H1 (cell line): ENCODE measurements around the gene HADHA. TPM values are rescaled to one million over a fixed set of nuclear protein-coding genes. Genes with fewer than 3 reads are reported as not detected.

Experiments
- CEBPB ChIP-seq: IDR thresholded peaks from 2 replicates; pipeline ENCODE4 v1.6.1; 2012; ENCODE audit warnings: low read depth, low read length
- GABPA ChIP-seq: IDR thresholded peaks from 2 replicates; pipeline ENCODE4 v1.6.1; 2011; ENCODE audit warnings: mild to moderate bottlenecking, low read length, moderate library complexity, borderline replicate concordance; ENCODE audit not compliant: insufficient read depth
- JUN ChIP-seq: IDR thresholded peaks from 2 replicates; pipeline ENCODE4 v1.6.1; 2011; ENCODE audit warnings: low read depth, mild to moderate bottlenecking, improper control_type of control experiment, low read length
- MAFK ChIP-seq: IDR thresholded peaks from 2 replicates; pipeline ENCODE4 v1.6.1; 2012; ENCODE audit warnings: low read depth, mild to moderate bottlenecking, improper control_type of control experiment, low read length
- NANOG ChIP-seq: IDR thresholded peaks from 2 replicates; pipeline ENCODE4 v1.6.1; 2011; ENCODE audit warnings: low read length, low read depth, mild to moderate bottlenecking, inconsistent platforms; ENCODE audit not compliant: insufficient read depth, poor library complexity, severe bottlenecking
- NRF1 ChIP-seq: IDR thresholded peaks from 2 replicates; pipeline ENCODE4 v1.6.1; 2011; ENCODE audit warnings: mild to moderate bottlenecking, low read depth, low read length, improper control_type of control experiment
- RXRA ChIP-seq: IDR thresholded peaks from 2 replicates; pipeline ENCODE4 v1.6.1; 2011; ENCODE audit warnings: low read depth, mild to moderate bottlenecking, low read length, moderate library complexity; ENCODE audit not compliant: insufficient read depth
- SP1 ChIP-seq: IDR thresholded peaks from 2 replicates; pipeline ENCODE4 v1.6.1; 2011; ENCODE audit warnings: low read depth, low read length
- SUZ12 ChIP-seq: fragments of 200-600 bp; sonication (generic); IDR thresholded peaks from 2 replicates; pipeline ENCODE4 v1.6.1; 2012; ENCODE audit warnings: mild to moderate bottlenecking, inconsistent platforms, low read length, moderate library complexity, mixed read lengths
- TBP ChIP-seq: IDR thresholded peaks from 2 replicates; pipeline ENCODE4 v1.6.1; 2011; ENCODE audit warnings: low read depth, low read length, improper control_type of control experiment
- polyA plus RNA-seq, 7 experiments: library from polyadenylated mRNA; depleted of rRNA in 3 of 7; stranded (reverse) in 5 of 7; unstranded in 2 of 7; fragments of >200 nt in 5 of 7; fragments of 200-250 nt in 2 of 7; gene quantifications; 1 replicate in 5 of 7; 2 replicates in 1 of 7; 4 replicates in 1 of 7; pipeline versions ENCODE4 v1.2.1 to v1.2.3, GENCODE V29; 2011 to 2013; ENCODE audit warnings: missing spikeins in 2 of 7, mixed read lengths in 2 of 7
- total RNA-seq: library from RNA; stranded (reverse); fragmentation: NEBNext Ultra II Directional; extraction: Animal tissue kit (Norgen Biotek cat#: 25700); gene quantifications from 2 replicates; pipeline ENCODE4 v1.2.1, GENCODE V29; 2021

Gene HADHA
- total and polyA plus RNA-seq, 2 of the 8 experiments (the other 6 are each of a cell fraction or from before 2014, with no cell fraction given), result 64.6 to 131 TPM

DNA sequence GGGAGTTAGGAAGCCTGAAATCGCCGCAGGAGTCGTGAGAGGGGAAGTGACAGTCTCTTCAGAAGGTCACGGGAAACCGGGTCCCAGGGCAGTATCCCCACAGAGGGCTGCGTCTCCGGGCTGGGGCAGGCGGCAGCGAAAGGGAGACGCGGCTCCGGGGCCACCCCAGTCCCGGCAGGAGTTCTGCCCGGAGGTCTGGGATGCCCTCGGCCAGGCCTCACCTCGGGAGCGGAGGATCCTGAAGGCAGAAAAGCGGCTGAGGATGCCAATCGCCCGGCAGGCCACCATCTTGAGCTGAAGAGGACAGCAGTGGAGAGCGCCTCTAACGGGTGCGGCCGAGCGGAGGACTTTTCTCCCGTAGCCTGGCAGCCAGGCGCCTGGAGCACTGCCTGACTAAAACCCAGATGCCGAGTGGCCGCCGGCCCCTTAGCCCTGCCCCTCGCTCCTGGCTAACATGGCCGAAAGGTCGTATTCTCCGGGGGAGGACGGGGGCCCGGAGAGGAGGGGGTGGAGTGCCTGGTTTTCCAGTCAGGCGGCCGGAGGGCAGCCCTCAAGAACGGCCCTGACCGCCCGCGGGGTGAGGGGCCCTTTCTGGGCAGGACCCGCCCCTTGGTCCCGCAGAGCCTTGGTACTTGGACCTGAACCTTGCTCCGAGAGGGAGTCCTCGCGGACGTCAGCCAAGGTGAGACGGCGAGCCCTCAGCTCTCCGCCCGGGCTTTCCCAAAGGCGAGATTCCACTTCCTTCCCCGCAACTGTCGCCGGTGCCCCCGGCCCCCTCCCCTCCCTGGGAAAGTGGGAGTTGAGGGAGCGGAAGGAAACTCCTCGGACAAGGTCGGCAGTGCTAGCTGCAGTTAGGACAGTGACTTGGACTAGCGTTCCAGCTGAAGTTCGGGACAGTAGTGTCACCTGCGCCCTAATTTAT is at the start of gene HADHA, which contains the start of gene HADHB (continued):
- TF ChIP-seq NRF1 (no peak), NANOG (no peak), CEBPB (no peak), RXRA (no peak), MAFK (no peak), SP1 (no peak; the same call in 1 of the 2 replicates), SUZ12 (no peak), JUN (no peak), TBP (peak; percentile 83; the same call in 1 of the 2 replicates), GABPA (no peak)
- TF ChIP-seq, all 59 proteins: peak for 18
